LNCAP (cell line): Measurements from ENCODE around the gene HS6ST2.

Source experiments
- TF ChIP-seq, protein P1 (sequence below): fragments of 450-650 bp; IDR thresholded peaks from 2 replicates; pipeline ENCODE4 v1.5.1; 2017; ENCODE audit warnings: mild to moderate bottlenecking

HS6ST2 gene

DNA sequence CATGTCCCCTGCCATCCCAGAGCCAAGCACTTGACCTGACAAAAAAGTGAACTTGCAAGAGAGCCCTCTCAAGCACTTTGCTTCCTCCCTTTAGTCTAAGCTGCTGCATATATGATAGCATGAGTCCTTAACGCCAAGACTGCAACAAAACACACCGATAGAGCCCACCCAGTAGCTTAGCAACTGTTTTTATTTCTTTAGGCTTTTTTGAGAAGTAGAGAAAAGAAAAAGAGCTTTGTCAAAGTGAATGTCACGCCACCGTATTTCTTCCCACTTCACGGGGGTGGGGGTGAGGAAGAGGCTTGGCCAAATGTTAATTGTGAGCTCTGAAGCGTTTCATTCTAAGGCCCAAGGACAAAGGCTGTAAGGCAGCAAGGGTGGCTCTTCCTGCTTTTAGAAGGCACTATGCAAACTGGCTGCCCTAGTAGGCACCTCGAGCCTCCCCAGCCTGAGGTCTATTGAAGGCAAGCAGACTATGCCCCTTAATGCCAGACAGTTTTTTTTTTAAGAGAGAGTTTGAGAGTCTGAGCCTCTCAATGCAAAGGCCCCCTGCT is 138.6 kb downstream of the HS6ST2 start:
- TF ChIP-seq, protein P1, sequence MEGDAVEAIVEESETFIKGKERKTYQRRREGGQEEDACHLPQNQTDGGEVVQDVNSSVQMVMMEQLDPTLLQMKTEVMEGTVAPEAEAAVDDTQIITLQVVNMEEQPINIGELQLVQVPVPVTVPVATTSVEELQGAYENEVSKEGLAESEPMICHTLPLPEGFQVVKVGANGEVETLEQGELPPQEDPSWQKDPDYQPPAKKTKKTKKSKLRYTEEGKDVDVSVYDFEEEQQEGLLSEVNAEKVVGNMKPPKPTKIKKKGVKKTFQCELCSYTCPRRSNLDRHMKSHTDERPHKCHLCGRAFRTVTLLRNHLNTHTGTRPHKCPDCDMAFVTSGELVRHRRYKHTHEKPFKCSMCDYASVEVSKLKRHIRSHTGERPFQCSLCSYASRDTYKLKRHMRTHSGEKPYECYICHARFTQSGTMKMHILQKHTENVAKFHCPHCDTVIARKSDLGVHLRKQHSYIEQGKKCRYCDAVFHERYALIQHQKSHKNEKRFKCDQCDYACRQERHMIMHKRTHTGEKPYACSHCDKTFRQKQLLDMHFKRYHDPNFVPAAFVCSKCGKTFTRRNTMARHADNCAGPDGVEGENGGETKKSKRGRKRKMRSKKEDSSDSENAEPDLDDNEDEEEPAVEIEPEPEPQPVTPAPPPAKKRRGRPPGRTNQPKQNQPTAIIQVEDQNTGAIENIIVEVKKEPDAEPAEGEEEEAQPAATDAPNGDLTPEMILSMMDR: no peak

DNA sequence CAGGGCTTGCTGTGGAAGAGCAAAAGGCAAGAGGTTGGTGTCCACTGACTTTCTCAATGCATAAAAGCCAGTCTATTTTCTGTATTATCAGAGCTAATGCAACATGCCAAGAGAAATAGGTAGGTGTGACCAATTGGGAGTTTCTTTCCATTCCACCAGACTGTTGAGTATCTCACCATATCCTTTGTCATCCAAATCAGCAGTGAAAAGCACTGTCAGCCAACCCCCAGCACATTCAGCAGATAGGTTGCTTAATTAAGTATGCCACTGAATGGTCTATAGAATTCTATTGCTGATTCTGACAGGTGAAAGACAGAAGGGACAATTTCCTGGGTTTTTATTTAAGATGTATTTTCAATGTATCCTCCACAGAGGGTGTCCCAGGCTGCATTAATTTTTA is 139.8 kb downstream of the HS6ST2 start:
- TF ChIP-seq, protein P1: no peak

DNA sequence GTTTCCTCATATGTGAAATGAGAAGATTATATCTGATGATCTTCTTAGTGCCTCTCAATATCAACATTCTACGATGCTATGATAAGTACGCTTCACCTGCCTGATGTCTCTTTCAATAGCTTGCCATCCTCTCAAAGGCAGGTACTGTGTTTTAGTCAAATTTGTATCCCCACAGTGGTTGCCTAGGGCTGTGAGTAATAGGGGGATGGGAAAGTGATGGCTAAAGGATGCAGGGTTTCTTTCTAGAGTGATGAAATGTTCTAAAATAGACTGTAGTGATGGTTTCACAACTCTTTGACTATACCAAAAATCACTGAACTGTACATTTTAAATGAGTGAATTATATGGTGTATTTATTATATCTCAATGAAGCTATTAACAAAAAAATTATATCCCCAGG is 142.8 kb downstream of the HS6ST2 start:
- TF ChIP-seq, protein P1: no peak

DNA sequence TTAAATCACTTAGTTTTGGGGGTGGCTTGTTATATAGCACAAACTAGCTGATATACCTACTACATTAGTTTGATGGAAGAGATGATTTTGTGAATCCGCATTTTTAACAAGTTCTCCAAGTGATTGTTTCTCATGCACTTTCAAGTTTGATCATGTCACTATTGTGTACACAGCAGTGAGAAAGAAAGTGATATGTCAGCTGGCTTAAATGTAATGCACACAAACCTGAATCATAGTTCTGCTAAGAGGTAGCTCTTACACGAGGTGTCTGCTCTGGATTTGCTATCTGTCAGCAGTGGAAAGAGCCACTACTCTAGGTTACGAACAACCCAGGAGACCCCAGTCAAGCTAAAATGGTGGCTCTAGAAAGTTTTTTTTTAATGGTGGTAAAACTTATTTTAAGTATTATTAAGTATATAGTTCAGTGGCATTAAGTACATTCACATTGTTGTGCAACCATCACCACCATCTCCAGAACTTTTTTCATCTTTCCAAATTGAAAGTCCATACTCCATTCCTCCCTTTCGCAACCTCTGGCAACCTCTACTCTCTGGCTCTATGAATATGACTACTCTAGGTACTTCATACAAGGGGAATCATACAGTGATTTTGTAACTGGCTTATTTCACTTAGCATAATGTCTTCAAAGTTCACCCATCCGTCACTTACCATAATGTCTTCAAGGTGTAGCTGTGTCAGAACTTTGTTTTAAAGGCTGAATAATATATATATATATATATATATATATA is 147.3 kb downstream of the HS6ST2 start:
- TF ChIP-seq, protein P1: no peak

DNA sequence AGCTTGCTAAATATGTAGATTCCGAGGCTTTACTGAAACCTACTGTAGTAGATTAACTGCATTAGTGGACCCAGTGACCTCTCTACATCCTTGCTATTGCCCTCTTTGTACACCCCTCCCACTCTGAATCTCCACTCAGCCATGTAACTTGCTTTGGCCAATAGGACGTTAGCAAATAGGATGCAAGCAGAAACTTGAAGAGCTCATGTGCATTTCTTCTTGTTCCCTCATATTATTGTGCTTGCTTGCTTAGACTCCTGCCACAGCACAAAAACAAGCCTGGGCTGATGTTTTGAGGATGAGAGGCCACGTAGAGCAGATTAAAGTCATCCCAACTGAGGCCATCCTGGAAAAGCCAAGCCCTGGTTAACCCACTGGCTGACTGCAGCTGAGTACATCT is 147.9 kb downstream of the HS6ST2 start:
- TF ChIP-seq, protein P1: no peak

DNA sequence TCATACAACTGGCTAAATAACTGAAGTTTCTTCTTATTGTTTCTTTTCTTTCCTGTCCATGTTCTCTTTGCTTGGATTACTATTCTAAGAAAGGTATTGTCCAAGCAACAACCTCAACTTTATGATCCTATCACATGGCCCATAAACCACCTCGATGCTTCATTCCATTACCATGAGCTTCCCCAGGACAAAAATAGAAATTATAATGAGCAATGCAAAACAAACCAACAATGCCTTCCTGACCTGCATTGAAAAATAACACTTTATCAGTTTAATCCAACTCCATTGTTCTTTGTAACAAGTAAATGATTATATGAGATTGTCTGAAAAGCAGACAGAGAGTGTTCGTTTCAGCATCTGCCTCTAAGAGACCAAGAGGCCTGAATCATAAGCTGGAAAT is 148.8 kb downstream of the HS6ST2 start:
- TF ChIP-seq, protein P1: no peak

DNA sequence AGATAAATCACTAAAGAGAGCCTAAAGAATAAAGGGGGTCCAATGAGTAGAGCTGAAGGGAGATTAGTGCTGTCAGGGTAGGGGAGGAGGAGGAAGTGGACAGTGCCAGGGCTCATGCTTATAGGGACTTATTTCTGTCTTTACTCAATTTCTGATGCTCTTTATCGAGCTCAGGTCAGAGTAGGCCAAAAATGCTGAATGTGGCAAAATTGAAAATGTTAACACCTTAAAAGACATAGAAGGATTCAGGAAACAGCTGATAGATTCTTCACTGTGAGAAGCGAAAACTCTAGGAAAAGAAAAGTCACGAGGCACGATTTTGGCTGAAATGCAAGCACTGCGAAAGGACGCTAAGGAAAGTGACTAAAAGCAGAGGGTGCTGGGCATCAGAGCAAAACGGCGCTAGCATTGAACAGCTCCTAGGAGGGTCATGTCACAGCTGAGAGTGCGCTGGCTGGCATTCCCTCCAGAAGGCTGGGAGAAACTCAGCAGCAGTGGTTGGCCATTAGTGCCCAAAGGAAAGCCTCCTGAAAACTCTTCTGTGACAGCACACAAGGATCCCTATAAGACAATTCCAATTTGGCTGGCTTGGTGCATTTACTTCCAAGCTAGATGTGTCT is 150.9 kb downstream of the HS6ST2 start:
- TF ChIP-seq, protein P1: no peak
